ENCODE results near the gene LRFN4.

The LRFN4 gene

DNA sequence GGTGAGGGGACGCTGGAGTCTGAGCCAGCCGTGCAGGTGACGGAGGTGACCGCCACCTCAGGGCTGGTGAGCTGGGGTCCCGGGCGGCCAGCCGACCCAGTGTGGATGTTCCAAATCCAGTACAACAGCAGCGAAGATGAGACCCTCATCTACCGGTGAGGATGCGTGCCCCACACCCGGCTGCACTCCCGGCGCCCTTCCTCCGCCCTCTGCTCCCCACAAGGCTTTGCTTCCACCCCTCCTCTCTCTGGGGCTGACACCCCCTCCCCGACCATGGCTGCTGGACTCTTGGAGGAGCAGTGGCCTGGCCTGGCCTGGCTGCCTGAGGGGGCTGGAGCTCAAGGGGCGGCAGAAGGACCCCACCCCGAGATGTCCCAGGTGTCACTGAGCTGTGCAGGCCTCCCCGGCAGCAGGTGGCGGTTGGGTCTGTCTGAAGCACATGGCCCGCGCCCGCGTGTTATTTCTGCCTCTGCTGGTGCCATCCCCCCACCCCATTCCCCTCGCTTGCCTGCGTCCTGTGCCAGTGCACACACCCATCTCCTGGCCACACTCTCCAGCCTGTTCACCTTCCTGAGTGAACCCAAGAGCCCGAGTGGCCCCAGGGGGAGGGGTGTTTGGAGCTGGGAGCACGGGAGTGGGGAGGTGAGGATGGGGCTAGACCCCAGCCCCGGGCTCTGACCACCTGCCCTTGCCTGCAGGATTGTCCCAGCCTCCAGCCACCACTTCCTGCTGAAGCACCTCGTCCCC lies 2.2 kb downstream of the LRFN4 start:
- no peak for DNase-seq

DNA sequence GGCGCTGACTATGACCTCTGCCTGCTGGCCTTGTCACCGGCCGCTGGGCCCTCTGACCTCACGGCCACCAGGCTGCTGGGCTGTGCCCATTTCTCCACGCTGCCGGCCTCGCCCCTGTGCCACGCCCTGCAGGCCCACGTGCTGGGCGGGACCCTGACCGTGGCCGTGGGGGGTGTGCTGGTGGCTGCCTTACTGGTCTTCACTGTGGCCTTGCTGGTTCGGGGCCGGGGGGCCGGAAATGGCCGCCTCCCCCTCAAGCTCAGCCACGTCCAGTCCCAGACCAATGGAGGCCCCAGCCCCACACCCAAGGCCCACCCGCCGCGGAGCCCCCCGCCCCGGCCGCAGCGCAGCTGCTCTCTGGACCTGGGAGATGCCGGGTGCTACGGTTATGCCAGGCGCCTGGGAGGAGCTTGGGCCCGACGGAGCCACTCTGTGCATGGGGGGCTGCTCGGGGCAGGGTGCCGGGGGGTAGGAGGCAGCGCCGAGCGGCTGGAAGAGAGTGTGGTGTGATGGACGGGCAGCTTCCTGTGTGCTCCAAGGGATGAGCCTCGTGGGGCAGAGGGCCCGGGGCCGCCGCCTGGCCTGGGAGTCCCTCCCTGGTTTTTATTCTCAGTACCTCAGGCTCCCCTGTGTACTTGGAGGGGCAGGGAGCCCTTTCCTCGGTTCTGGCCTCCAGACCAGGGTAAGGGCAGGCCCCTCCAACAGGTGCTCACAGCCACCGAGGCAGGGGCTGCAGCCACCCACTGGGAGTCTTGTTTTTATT lies 3.0 kb downstream of the LRFN4 start:
- no peak for DNase-seq

DNA sequence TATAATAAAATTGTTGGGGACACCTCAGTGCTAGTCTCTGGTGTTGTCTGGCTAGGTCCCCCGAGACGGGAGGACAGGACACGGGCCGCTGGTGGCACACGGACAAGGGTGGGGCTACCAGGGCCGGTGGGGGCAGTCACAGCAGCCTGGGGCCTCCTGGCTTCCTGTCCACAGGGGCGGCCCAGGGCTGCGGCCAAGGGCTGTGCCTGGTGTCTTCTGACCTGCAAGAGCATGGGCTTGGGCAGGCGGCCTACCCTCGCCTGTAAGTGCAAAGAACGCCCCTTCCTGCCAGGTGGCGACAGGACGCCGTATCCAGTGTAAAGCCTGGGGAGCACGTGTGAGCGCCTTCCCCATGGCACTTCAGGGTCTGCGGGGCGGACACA lies 3.6 kb downstream of the LRFN4 start:
- DNase-seq: no peak

DNA sequence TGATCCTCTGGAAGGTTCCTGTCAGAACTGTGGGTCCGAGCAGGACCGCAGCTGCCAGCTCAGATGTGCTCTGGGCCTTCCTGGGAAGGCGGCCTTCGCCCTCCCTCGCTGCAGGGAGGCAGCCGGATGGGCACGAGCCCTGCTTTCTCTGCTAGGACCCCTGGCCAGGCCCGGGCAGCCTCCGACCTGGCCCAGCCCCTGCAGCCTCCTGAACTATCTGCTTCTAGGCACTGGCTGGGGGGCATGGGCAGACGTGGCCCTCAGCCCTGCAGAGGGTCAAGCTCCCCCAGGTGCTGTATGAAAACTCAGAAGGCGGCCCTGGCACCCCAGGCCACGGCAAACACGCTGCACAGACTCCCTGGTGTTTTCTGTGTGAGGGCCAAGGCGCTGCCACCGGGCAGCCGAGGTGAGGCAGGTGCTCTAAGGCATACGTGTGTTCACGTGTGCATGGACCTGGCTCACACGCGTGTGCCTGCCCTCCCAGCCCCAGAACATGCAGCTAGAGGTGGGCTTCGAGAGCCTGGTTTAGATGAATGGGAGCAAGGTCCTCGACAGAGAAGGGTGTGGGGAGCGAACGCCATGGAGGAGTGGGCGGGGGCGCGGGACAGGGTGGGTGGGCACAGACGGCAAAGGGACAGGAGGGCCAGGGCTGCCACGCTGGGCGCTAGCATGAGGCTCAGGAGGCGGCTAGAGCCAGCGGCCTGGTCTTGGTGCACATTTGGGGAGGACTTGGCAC lies 4.3 kb downstream of the LRFN4 start:
- no peak for DNase-seq

DNA sequence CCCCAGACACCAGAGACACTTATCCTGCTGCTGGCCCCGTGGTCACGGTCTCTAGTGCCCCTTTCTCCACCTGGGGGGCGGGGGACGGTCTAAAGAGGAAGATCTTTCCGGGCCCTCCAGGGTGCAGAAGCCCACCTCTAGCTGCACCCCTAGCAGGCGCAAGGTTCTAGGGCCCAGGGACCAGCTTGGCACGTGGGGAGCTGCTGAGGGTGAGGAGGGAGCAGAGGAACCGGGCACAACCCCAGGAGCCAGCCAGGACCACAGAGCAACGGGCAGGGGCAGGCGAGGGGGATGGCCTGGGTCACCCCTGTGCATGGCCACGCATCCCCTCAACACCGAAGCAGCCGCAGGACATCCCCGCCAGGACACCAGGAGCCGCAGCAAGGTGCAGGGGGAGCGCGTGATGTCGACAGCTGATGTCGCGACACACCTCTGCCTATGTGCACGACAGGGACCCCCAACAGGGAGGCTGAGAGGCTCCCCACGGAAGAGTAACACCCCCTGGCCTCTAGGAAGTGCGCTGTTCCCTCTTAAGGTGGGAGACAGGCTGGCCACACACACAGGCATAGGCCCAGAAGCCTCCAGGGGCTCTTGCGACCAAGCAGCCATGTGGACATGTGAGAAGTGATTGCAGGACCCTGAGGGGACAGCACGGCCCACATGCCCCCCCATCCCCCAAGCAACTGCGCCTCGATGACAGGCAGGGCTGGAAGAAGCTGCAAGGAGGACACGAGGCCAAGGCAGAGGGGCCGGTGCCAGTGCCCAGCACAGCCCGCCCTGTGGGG lies 5.1 kb downstream of the LRFN4 start:
- no peak for DNase-seq

DNA sequence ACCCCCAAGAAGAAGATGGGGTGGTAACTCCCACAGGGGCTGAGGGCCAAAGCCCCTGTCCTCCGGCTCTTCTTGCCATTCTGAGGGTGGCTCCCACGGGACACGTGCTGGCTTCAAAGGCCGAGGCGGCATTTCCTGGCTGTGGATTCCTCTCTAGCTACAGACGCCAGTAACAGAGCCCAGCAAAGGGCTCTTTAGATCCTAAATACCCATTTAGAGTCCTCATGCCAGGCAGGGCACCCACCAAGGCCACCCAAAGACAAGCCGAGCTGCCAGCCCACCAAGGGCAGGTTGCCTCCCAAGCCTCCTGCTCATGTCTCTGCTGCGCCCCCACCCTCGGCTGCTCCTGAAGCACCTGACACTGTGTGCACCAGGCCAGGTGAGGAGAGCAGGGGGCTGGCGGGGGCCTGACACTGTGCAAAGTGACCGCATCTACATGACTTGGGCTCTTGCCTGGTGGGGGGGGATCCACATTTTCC lies 5.7 kb downstream of the LRFN4 start:
- no peak for DNase-seq

DNA sequence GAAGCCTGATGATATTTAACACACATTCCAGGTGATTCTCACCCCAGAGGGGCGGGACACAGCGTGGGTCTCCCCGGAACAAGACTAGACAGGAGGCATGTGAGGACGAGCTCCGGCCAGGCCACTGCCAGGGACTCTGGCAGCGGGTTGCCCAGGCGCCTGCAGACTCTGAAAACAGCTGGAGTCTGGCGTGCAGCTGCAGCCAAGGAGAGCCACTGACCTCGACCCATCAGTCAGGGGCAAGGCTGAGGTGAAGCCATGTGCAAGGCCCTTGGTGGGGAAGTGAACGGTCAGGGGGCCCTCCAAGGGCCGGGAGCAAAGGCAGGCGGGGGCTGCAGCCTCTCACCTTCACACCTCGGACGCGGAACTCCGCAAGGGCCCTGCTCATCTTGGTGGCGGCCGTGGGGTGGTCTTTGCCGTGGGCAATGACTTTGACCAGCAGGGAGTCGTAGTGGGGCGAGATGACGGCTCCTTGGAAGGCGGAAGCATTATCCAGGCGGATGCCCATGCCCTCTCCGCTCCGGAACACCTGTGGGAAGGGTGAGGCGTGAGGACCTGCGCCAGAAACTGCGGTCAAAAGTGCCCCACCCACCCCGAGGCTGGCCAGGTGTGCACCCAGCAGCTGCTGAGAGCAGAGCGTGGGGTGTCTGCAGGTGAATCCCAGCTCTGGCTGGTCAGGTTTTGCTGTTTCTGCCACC lies 6.7 kb downstream of the LRFN4 start:
- no peak for DNase-seq

DNA sequence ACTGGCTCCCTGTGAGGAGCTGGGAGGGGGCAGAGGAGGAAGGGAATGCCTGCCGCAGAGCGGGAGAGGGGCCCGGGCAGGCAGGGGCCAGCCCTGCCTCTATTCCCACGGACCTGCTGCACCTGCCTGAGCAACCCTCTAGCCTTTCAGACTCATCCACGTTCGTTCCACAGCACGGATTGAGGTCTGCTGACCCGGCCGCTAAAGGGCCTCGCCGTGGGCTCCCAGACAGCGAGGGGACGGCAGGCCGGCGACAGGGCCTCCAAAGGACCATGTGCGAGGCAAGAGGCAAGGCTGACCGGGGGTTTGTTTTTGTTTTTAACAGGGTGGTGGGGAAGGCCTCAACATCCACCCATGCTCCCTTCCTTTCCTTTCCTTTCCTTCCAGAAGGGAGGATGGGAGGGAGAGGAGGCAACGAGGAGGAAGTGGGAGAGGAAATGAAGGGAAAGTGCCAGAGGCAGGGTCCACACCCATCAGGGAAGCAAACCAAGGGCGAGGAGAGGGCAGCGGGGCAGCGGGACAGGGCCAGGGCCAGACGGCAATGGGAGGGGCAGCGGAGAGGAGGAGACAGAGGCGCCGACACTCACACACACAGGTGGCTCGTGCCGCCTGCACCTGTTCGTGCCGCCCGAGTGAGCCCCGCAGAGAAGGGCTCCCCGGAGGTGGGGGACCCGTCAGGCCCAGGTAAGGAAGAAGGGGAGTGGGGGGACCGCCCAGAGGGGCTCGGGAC lies 7.5 kb downstream of the LRFN4 start:
- no peak for DNase-seq

DNA sequence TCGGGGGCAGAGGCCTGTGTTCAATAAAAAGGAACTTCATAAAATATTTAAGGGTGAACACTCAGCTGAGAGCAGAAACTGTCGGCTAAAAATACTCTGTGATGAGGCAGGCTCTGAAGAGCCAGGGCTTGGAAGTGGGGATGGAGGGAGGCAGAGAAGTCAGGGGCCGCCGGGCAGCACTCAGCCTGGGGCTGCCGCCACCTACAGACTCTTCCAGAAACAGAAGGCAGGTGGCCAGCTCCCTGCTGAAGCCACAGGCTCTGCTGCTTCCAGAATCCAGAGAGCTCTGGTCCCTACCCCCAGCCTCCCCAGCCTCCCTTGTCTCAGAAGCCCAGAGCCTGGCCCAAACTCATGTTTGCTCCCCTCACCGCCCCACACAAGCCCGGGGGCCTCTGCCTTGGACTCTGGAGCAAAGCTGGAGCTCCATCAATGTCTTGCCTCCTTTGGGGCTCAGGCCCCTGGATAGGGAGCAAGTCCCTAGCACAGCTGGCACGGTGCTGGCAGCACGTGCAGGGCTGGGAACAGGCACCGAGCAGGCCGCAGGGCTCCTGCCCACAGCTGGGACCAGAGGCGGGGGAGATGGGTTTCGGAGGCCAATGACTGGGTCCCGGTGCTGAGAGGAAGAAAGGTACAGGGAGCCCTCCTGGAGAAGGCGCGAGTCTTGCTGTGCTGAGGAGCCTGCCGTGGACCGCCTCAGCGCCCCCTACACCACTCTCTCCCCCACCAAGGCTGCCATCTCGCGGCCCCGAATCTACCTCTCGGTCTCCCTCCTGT lies 8.2 kb downstream of the LRFN4 start:
- DNase-seq: no peak

DNA sequence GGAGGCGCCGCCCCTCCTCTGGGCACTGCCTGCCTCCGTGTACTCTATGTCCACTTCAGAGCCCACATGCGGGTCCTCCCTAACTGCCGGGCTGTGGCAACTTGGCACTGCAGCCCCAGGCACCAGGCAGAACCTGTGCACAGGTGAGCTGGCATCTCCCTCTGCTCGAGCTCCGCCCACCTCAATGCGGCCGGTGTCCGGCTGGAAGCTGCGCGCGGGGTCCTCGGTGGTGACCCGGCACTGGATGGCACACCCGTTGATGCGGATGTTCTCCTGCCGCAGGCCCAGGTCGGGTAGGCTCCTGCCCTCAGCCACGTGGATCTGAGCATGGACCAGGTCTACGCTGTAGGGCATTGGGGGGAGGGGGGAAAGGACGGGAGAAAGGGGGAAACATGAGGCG lies 9.1 kb downstream of the LRFN4 start:
- no peak for DNase-seq

DNA sequence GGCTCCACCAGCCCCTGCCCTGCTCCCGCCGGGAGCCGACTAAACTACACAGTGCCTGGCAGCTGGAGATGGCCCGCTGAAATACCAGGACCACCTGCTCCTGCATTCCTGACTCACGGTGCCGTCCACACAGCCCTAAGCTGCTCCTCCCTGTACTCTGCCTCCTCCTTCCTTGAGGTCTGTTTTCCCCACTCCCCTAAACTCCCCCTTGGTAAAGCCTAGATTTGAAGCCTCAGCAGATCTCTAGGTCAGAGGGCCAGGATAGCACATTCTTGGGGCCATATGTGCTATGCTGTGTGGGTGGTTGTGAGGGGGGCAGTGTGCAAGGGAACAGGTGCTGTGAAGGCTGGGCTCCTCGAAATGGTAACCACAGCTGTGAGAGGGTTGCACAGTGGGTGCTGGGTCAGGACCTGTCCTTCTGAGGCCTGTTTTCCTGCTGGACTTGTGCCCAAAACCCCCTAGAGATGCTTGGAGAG lies 9.7 kb downstream of the LRFN4 start:
- DNase-seq: no peak

DNA sequence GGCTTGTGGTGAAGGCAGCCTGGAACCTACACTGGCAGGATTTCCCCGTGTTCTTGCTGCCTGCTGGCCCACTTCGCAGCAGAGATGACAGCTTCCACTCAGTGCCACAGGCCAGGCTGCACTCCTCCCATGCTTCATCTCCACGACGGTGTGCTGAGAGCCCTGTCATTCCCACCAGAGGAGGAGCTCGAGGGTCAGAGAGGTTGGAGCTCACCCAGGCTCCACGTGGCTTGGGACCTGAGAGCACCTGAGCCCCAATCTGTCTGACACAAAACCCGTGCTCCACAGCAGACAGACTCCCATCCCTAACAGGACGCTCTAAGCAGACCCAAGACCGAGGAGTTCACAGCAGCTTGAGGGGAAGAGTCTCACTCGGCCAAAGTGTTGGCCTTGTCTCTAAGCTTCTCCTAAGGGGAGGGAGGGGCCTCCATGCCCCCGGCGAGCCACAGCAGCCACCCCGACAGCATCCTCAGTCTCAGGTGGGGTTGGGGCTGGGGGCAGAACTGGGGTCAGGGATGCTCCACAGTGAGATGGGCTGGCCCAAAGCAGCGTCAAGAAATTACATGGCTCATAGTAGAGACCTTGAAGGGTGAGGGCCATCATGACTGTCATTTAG lies 10.7 kb downstream of the LRFN4 start:
- no peak for DNase-seq

DNA sequence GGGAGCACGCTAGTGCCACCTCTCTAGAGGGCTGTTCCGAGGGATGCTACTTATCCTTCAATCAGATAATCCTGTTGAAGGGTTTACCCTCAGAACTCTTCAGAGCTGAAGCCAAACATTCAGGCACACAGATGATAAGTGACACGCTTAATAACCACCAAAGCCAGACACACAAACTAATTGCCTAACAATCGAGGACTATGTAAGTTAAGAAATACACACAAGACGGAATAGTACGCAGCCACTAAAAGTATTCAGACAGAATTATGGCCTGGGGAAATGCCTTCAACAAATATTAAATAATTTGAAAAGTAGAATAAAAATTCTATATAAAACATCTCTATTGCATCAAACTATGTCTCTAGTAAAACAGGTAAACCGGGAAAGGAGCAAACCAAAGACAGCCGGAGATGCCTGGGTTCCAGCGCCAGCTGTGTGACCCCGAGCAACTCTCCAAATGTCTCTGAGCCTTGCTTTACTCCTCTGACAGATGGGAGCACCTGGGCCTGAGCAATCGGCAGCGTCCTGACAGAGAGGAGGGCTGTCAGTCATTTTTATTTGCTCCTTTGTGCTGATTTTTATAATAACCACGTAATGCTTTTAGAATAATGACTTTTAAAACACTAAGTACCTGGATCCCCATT lies 11.3 kb downstream of the LRFN4 start:
- no peak for DNase-seq

DNA sequence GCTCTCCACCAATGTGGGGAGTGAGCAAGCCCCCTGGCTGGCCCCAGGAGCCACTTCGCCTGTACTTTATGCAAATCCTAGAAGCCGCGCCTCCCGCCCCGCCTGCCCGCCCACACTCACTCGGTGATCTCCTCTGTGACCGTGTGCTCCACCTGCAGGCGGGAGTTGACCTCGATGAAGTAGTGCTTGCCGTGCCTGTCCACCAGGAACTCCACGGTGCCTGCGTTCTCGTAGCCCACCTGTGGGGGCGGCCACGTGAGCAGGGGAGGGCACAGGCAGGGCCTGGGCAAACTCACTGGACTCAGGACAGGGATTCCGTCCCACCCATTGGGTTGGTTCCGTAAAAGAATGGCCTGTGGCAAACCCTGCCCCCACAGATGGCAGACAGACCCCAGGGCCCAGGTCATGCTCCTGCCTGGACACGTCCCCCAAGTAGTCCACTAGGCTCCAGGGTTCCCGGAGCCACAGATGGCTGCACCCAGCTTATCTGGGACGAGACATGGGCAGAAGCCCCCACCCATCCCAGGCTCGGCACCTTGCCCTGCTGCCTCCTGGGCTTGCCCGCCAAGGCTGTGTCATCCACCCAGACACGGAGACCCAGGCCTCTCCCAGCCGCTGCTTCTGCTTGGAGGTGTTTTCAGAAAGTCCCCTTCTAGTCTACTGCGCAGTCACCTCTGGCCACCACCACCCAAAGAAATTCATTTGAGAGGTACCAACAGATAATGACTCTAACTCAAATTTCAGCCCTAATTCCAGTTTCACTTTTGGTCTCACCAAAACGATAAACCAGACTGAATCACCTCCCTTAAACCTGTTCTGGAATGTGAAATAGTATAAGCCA lies 12.1 kb downstream of the LRFN4 start:
- DNase-seq: no peak

DNA sequence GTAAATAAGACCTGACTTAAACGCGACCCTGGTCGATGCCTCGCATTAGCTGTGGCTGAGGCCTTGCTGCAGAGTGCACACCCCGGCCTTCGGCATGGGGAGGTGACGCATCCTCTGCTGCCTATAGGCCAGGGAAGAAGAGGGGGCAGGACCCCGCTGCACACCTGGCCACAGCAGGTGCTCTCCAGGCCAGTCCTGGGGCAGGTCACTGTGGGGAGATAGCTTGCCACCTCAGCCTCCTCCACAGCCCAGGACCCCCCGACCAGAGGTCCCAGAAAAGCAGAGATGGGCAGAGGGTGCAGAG lies 12.7 kb downstream of the LRFN4 start:
- no peak for DNase-seq

DNA sequence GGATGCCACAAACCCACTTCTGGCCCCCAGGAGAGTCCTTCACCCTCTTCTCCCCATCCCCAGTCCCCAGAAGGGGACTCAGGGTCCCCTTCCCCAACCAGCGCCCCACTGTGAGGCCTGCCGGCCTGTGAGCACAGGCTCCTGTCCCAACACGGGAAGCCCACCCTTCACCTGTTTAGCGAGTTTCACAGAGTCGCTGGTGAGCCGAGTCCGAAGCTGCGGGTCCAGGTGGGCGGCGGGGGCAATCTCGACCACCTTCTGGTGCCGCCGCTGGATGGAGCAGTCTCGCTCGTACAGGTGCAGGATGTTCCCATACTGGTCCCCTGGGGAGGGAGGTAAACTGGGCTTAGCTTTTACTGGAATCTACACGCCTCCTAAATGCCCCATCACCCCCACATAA lies 13.3 kb downstream of the LRFN4 start:
- DNase-seq: no peak

DNA sequence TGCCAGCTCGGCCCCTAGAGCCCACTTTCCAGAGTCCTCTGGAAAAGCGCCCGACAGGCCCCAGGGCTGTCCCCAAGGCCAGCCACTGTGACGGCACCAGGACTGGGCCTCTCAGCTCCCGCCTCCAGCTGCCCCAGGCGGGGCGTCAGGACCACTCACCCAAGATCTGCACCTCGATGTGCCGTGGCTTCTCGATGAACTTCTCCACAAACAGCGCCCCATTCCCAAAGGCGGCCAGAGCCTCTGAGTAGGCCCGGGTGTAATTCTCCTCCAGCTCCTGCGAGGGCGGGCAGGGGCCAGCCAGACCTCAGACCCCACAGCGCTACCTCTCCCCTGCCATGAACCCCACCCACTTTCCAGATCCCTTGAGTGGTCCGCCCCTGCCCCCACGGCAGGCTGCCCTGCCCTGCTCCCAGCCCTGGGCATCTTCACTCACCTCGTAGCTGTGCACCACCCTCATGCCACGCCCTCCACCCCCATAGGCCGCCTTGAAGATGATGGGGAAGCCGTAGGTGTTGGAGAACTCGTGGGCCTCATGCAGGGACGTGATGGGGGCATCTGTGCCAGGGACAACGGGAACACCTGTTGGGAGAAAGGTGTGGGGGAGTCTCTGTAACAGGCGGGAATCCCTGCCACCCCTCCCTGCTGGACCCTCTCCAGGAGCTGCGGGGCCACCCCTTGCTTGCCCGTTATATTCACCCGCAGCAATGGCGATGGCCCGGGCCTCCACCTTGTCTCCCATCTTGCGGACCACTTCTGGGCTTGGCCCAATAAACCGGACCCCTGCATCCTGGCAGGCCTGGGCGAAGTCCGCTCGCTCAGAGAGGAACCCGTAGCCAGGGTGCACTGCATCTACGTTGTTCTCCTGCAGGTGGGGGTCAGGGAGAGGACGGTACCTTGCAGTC lies 14.0 kb downstream of the LRFN4 start:
- DNase-seq: no peak

DNA sequence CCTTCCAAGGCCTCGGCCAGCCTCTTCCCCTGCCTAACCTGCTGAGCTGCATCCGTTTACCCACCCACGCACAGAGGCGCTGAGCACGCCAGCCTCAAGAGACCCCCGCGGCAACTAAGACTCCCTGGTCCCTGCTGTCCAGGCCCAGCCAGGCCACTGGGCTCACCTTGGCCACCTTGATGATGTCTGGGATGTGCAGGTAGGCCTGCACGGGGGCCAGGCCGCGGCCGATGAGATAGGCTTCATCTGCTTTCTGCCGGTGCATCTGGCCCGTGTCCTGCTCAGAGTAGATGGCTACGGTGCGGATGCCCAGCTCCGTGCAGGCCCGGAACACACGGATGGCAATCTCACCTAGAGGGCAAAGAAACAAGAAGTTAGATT lies 14.6 kb downstream of the LRFN4 start:
- no peak for DNase-seq

Measured in NCI-H774 (cell line).